ENCODE results near the gene SERBP1.
"Not testable (repeated sequence)": the region's sequence is repeated elsewhere in the genome, so short reads cannot be mapped to it uniquely, and the experiment has no call there.

SERBP1 gene

GRCh38 chr1:67446893-67447292 is 16.7 kb upstream of the SERBP1 start:
- no peak for TF ChIP-seq CTCF (IDR thresholded peaks at IDR 0.05; ENCODE audit: insufficient read depth, low read length, missing control alignments)
- ChIA-PET POLR2A (no interaction called here), CTCF (no interaction called here)
- no peak for DNase-seq (ENCODE audit: low read depth, low spot score)
- no peak overlapping the region for H3K4me3 ChIP-seq (ENCODE audit: low read depth, low read length)

GRCh38 chr1:67446014-67446413 is 15.8 kb upstream of the SERBP1 start:
- DNase-seq (ENCODE audit: low read depth, low spot score); H3K4me3 ChIP-seq (ENCODE audit: low read depth, low read length); CTCF ChIA-PET; POLR2A ChIA-PET: not testable (repeated sequence)

- DNase-seq (ENCODE audit: low read depth, low spot score), result no peak
- ChIA-PET POLR2A (no interaction called here), CTCF (interaction anchor here (0.9 to 1.5 kb wide), 3 partner anchors 10 to 59 kb away, joined by 3 to 5 read pairs (median 4); no protein-coding TSS in a partner anchor)
- no peak overlapping the region for H3K4me3 ChIP-seq (ENCODE audit: low read depth, low read length)
- no peak for TF ChIP-seq CTCF (IDR thresholded peaks at IDR 0.05; ENCODE audit: insufficient read depth, low read length, missing control alignments)
Observed at GRCh38 chr1:67441739-67442281, 11.6 kb upstream of the SERBP1 start.

GRCh38 chr1:67441183-67441582 is 11.0 kb upstream of the SERBP1 start:
- ChIA-PET POLR2A (no interaction called here), CTCF (interaction anchor here (0.9 to 1.3 kb wide), 2 partner anchors 41 to 59 kb away, joined by 3 to 4 read pairs; no protein-coding TSS in a partner anchor)
- no peak overlapping the region for H3K4me3 ChIP-seq (ENCODE audit: low read depth, low read length)
- DNase-seq (ENCODE audit: low read depth, low spot score), result no peak
- no peak for TF ChIP-seq CTCF (IDR thresholded peaks at IDR 0.05; ENCODE audit: insufficient read depth, low read length, missing control alignments)

GRCh38 chr1:67440339-67440738 is 10.1 kb upstream of the SERBP1 start:
- ChIA-PET POLR2A (no interaction called here), CTCF (interaction anchor here (1.3 kb wide), 1 partner anchor 60 kb away, joined by 4 read pairs; no protein-coding TSS in a partner anchor)
- H3K4me3 ChIP-seq (ENCODE audit: low read depth, low read length), result no peak overlapping the region
- no peak for DNase-seq (ENCODE audit: low read depth, low spot score)
- no peak for TF ChIP-seq CTCF (IDR thresholded peaks at IDR 0.05; ENCODE audit: insufficient read depth, low read length, missing control alignments)

- no peak for TF ChIP-seq CTCF (IDR thresholded peaks at IDR 0.05; ENCODE audit: insufficient read depth, low read length, missing control alignments)
- ChIA-PET CTCF (interaction anchor here (1.5 kb wide), 1 partner anchor 91 kb away, joined by 4 read pairs; no protein-coding TSS in a partner anchor), POLR2A (no interaction called here)
- no peak for DNase-seq (ENCODE audit: low read depth, low spot score)
- H3K4me3 ChIP-seq (ENCODE audit: low read depth, low read length), result no peak overlapping the region
Observed at GRCh38 chr1:67439277-67440029, 9.3 kb upstream of the SERBP1 start.
